ENCODE measurements around the gene IL4R. TPM values are rescaled to one million over a fixed set of nuclear protein-coding genes. Genes with fewer than 3 reads are reported as not detected.

Gene IL4R
- total RNA-seq, 1 donor from 2014 or later: 64.1 TPM

- H3K4me3 ChIP-seq: no peak overlapping the region
- peaks cover 12% of the 10 kb centered on the region for H3K4me1 ChIP-seq
- intact Hi-C loops (cut with DNase I): loop anchor here (5.0 kb wide), 2 partner anchors 58 to 133 kb away; partner anchors contain the start of gene IL4R
- DNase-seq (ENCODE audit: extremely low spot score in 2 of 2): no peak
- peaks cover 3% of the 10 kb centered on the region for H3K9me3 ChIP-seq
- TF ChIP-seq, protein P1, sequence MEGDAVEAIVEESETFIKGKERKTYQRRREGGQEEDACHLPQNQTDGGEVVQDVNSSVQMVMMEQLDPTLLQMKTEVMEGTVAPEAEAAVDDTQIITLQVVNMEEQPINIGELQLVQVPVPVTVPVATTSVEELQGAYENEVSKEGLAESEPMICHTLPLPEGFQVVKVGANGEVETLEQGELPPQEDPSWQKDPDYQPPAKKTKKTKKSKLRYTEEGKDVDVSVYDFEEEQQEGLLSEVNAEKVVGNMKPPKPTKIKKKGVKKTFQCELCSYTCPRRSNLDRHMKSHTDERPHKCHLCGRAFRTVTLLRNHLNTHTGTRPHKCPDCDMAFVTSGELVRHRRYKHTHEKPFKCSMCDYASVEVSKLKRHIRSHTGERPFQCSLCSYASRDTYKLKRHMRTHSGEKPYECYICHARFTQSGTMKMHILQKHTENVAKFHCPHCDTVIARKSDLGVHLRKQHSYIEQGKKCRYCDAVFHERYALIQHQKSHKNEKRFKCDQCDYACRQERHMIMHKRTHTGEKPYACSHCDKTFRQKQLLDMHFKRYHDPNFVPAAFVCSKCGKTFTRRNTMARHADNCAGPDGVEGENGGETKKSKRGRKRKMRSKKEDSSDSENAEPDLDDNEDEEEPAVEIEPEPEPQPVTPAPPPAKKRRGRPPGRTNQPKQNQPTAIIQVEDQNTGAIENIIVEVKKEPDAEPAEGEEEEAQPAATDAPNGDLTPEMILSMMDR (IDR thresholded peaks at IDR 0.05): no peak
- TF ChIP-seq POLR2A (IDR thresholded peaks at IDR 0.05) (no peak), POLR2AphosphoS5 (IDR thresholded peaks at IDR 0.05; ENCODE audit: insufficient read depth in 1 of 2, low read depth in 1 of 2) (no peak)
- H3K36me3 ChIP-seq: no peaks in the 10 kb centered on the region
- H3K27me3 ChIP-seq: no peaks in the 10 kb centered on the region
- H3K27ac ChIP-seq: no peak overlapping the region
Observed at GRCh38 chr16:27369806-27370205, 56.0 kb downstream of the IL4R start.

- no peak overlapping the region for H3K27ac ChIP-seq
- TF ChIP-seq, protein P1 (IDR thresholded peaks at IDR 0.05): no peak
- TF ChIP-seq POLR2A (IDR thresholded peaks at IDR 0.05) (no peak), POLR2AphosphoS5 (IDR thresholded peaks at IDR 0.05; ENCODE audit: insufficient read depth in 1 of 2, low read depth in 1 of 2) (no peak)
- intact Hi-C loops (cut with DNase I): no loop called here
Observed at GRCh38 chr16:27370318-27370717, 56.5 kb downstream of the IL4R start.

GRCh38 chr16:27373312-27373711 is 59.5 kb downstream of the IL4R start:
- Histone ChIP-seq H3K36me3 (no peaks in the 10 kb centered on the region), H3K27me3 (no peaks in the 10 kb centered on the region), H3K27ac (no peak overlapping the region), H3K9me3 (peaks cover 3% of the 10 kb centered on the region), H3K4me3 (no peak overlapping the region), H3K4me1 (no peaks in the 10 kb centered on the region)
- TF ChIP-seq, protein P1 (IDR thresholded peaks at IDR 0.05): no peak
- TF ChIP-seq POLR2A (IDR thresholded peaks at IDR 0.05) (no peak), POLR2AphosphoS5 (IDR thresholded peaks at IDR 0.05; ENCODE audit: insufficient read depth in 1 of 2, low read depth in 1 of 2) (no peak)
- peak in 1 of 2 donors; percentile 40 for DNase-seq (ENCODE audit: extremely low spot score in 2 of 2)
- intact Hi-C loops (cut with DNase I): no loop called here

More at GRCh38 chr16:27370318-27370717, 56.5 kb downstream of the IL4R start:
- Histone ChIP-seq H3K4me1 (peaks cover 12% of the 10 kb centered on the region), H3K27me3 (no peaks in the 10 kb centered on the region), H3K4me3 (no peak overlapping the region), H3K9me3 (peaks cover 3% of the 10 kb centered on the region), H3K36me3 (no peaks in the 10 kb centered on the region)
- no peak for DNase-seq (ENCODE audit: extremely low spot score in 2 of 2)

GRCh38 chr16:27374221-27374803 is 60.5 kb downstream of the IL4R start:
- peak in 1 of 2 donors; percentile 71 for DNase-seq (ENCODE audit: extremely low spot score in 2 of 2)
- Histone ChIP-seq H3K4me3 (no peak overlapping the region), H3K36me3 (no peaks in the 10 kb centered on the region), H3K4me1 (no peaks in the 10 kb centered on the region), H3K27me3 (no peaks in the 10 kb centered on the region), H3K27ac (no peak overlapping the region), H3K9me3 (peaks cover 3% of the 10 kb centered on the region)
- TF ChIP-seq POLR2AphosphoS5 (IDR thresholded peaks at IDR 0.05; ENCODE audit: insufficient read depth in 1 of 2, low read depth in 1 of 2): no peak
- TF ChIP-seq, protein P1 (IDR thresholded peaks at IDR 0.05): no peak
- TF ChIP-seq POLR2A (IDR thresholded peaks at IDR 0.05): no peak
- intact Hi-C loops (cut with DNase I): no loop called here

- H3K9me3 ChIP-seq: peaks cover 3% of the 10 kb centered on the region
- peak in 1 of 2 donors; percentile 84 for DNase-seq (ENCODE audit: extremely low spot score in 2 of 2)
- H3K4me1 ChIP-seq: no peaks in the 10 kb centered on the region
- intact Hi-C loops (cut with DNase I): no loop called here
- no peak overlapping the region for H3K27ac ChIP-seq
- no peak overlapping the region for H3K4me3 ChIP-seq
- no peak for TF ChIP-seq POLR2A (IDR thresholded peaks at IDR 0.05)
- TF ChIP-seq, protein P1 (IDR thresholded peaks at IDR 0.05): peak in 1 of 3 experiments; percentile 33
- no peaks in the 10 kb centered on the region for H3K36me3 ChIP-seq
- no peaks in the 10 kb centered on the region for H3K27me3 ChIP-seq
Observed at GRCh38 chr16:27374804-27375425, 61.1 kb downstream of the IL4R start.
